ENCODE measurements around the gene TANK. TPM values are rescaled to one million over a fixed set of nuclear protein-coding genes. Genes with fewer than 3 reads are reported as not detected.
"Not testable (repeated sequence)": the region's sequence is repeated elsewhere in the genome, so short reads cannot be mapped to it uniquely, and the experiment has no call there.

The TANK gene
- total and polyA plus RNA-seq, 2 donors = 50.4 to 57.7 TPM

DNA sequence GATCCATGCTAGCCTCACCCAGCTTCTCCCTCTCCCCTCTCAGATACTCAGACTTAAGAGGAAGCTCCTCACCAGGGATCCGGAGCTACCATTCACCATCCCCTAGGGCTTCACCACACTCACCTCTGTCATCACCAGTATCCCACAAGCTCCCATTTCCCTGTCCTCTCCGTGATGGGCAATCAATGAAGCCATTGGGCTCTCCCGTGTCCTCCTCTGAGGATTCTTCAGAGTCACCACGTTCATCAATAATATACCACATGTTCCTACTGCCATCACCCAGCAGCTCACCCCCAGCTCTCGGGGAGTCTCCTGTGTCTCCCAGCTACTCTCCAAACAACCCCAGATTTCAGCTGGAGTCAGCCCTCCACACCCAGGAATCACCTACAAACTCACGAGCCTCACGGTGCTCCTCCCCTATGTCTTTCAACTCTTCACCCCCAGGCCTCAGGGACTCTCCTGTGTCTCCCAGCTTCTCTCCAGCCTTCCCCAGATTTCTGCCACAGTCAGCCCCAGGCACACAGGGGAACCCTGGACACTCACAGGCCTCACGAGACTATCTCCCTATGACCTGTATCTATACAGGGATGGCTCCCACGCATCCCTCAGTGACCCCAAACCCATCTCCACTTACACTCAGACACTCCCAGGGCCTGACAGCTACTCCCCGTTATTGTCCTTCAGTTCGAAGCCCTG, 121.5 kb downstream of the TANK start:
- not testable (repeated sequence) for H3K4me1 ChIP-seq (ENCODE audit: control insufficient read depth in 2 of 2, insufficient read depth in 2 of 2, low read length in 2 of 2); H3K9me3 ChIP-seq (ENCODE audit: control insufficient read depth in 2 of 2, insufficient read depth in 1 of 2, low read length in 1 of 2); H3K4me3 ChIP-seq (ENCODE audit: low read length in 2 of 2); H3K27ac ChIP-seq (ENCODE audit: low read depth in 1 of 2, low read length in 1 of 2); H3K27me3 ChIP-seq (ENCODE audit: control insufficient read depth in 2 of 2, insufficient read depth in 1 of 2, low read length in 1 of 2); DNase-seq (ENCODE audit: low read depth in 6 of 9, low spot score in 9 of 9); H3K36me3 ChIP-seq (ENCODE audit: control insufficient read depth in 2 of 2, insufficient read depth in 2 of 2, low read length in 1 of 2)
- WGBS = 84% methylated on average over 11 of the region's 11 CpGs

GRCh38 chr2:161282311-161282644, 122.0 kb downstream of the TANK start:
- not testable (repeated sequence) for H3K36me3 ChIP-seq (ENCODE audit: control insufficient read depth in 2 of 2, insufficient read depth in 2 of 2, low read length in 1 of 2); H3K27ac ChIP-seq (ENCODE audit: low read depth in 1 of 2, low read length in 1 of 2); DNase-seq (ENCODE audit: low read depth in 6 of 9, low spot score in 9 of 9); H3K4me1 ChIP-seq (ENCODE audit: control insufficient read depth in 2 of 2, insufficient read depth in 2 of 2, low read length in 2 of 2); H3K27me3 ChIP-seq (ENCODE audit: control insufficient read depth in 2 of 2, insufficient read depth in 1 of 2, low read length in 1 of 2); H3K4me3 ChIP-seq (ENCODE audit: low read length in 2 of 2); H3K9me3 ChIP-seq (ENCODE audit: control insufficient read depth in 2 of 2, insufficient read depth in 1 of 2, low read length in 1 of 2)
- 94% methylated on average over 9 of the region's 9 CpGs for WGBS

- Histone ChIP-seq H3K27ac (ENCODE audit: low read depth in 1 of 2, low read length in 1 of 2) (no peak overlapping the region), H3K9me3 (ENCODE audit: control insufficient read depth in 2 of 2, insufficient read depth in 1 of 2, low read length in 1 of 2) (peaks cover 0 to 2% of the 10 kb centered on the region in 2 donors), H3K36me3 (ENCODE audit: control insufficient read depth in 2 of 2, insufficient read depth in 2 of 2, low read length in 1 of 2) (no peaks in the 10 kb centered on the region), H3K27me3 (ENCODE audit: control insufficient read depth in 2 of 2, insufficient read depth in 1 of 2, low read length in 1 of 2) (no peaks in the 10 kb centered on the region), H3K4me3 (ENCODE audit: low read length in 2 of 2) (no peak overlapping the region), H3K4me1 (ENCODE audit: control insufficient read depth in 2 of 2, insufficient read depth in 2 of 2, low read length in 2 of 2) (no peaks in the 10 kb centered on the region)
- DNase-seq (ENCODE audit: low read depth in 6 of 9, low spot score in 9 of 9) = no peak
- WGBS = 61% methylated on average over 1 of the region's 1 CpG
These were observed 123.7 kb downstream of the TANK start for GRCh38 chr2:161283926-161284325.

Other genes starting within 250 kb of the TANK start
- 67.4 TPM for gene PSMD14, start 148.0 kb downstream of the TANK start, total RNA-seq
- 37.9 TPM for gene PSMD14, start 148.0 kb downstream of the TANK start, polyA plus RNA-seq